ENCODE measurements around the gene TUT7. TPM values are rescaled to one million over a fixed set of nuclear protein-coding genes. Genes with fewer than 3 reads are reported as not detected.

The TUT7 gene
- total RNA-seq, 1 donor from 2014 or later, result 37.7 TPM

DNA sequence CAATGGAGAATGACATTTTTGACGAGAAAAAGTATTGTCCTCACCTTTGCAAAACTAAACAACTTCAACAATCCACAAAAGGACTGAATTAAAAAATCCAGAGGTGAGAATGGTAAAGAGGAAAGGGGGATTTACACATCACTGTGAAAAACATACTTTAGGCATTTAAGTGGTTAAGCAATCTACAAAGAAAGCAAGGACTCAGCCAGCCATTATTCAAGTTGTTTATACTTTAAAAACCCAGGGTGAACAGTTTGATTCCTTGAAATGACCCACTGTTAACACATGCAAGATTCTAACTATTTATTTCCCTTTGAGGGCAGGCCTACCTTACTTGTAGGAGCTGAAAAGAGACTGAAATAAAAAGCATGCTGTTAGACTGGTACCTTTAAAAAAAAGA, 29.3 kb downstream of the TUT7 start:
- DNase-seq (no peak), ATAC-seq (no peak)
- Histone ChIP-seq H3K4me3 (no peak overlapping the region), H3K9me3 (no peaks in the 10 kb centered on the region), H3K4me1 (no peaks in the 10 kb centered on the region), H3K36me3 (peaks cover 100% of the 10 kb centered on the region), H3K27me3 (ENCODE audit: low read depth) (no peaks in the 10 kb centered on the region), H3K27ac (no peak overlapping the region)
- TF ChIP-seq, protein P1, sequence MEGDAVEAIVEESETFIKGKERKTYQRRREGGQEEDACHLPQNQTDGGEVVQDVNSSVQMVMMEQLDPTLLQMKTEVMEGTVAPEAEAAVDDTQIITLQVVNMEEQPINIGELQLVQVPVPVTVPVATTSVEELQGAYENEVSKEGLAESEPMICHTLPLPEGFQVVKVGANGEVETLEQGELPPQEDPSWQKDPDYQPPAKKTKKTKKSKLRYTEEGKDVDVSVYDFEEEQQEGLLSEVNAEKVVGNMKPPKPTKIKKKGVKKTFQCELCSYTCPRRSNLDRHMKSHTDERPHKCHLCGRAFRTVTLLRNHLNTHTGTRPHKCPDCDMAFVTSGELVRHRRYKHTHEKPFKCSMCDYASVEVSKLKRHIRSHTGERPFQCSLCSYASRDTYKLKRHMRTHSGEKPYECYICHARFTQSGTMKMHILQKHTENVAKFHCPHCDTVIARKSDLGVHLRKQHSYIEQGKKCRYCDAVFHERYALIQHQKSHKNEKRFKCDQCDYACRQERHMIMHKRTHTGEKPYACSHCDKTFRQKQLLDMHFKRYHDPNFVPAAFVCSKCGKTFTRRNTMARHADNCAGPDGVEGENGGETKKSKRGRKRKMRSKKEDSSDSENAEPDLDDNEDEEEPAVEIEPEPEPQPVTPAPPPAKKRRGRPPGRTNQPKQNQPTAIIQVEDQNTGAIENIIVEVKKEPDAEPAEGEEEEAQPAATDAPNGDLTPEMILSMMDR (IDR thresholded peaks at IDR 0.05), result no peak
- intact Hi-C loops (cut with DNase I), result no loop called here

DNA sequence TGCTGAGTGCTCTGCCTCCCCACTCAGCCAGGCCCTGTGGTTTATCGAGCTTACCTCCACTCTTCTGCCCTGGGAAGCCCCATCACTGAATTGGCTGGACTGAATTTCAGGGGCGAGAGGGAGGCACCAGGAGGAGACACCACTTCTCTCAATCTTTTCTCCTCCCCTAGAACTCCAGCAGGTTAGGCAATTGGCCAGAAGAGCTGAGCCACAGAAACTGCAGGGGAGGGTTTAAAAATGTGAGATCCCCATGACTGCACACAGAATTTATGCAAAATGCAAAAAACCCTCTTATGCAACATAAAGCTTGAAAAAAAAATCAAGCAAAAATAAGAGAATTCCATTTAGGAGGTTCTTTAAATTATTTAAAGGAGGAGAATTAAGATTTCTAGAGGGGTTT, 29.9 kb downstream of the TUT7 start:
- peaks cover 100% of the 10 kb centered on the region for H3K36me3 ChIP-seq
- no peak for DNase-seq

DNA sequence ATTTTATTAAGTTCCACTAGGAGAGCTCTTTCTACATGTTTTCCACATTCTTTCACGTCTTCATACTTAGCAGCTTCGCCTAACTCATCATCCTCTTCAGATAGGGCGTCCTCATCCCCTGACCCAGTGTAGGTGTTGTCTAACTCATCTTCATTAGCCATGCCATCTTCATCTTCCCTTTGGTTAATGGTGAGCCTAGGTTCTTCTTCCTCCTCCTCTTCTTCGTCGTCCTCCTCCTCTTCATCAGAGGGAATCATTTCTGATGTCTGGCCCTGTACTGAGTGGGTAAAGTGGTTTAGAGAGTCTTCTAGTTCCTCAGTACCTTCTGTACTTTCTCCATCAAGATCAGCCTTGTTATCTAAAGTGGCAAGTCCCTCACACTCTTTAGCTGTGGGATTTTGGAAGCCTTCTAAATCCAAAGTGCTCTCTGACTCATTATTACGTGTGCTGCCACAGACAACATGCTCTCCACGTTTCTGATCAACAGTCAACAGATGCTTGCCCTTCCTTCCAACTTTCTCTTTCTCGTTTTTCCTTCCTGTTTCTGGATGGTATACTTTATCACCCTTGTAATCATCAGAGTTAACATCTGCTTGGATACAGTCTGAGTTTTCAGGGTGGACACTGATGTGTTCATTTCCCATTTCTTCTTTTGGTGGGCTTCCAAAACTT, 31.1 kb downstream of the TUT7 start:
- peaks cover 100% of the 10 kb centered on the region for H3K36me3 ChIP-seq
- intact Hi-C loops (cut with DNase I), result no loop called here
- TF ChIP-seq, protein P1 (IDR thresholded peaks at IDR 0.05), result no peak
- ATAC-seq (peak in 1 of 2 donors; percentile 49), DNase-seq (no peak)
- H3K4me1 ChIP-seq, result no peaks in the 10 kb centered on the region
- H3K9me3 ChIP-seq, result no peaks in the 10 kb centered on the region
- no peak overlapping the region for H3K4me3 ChIP-seq
- H3K27ac ChIP-seq, result no peak overlapping the region
- H3K27me3 ChIP-seq (ENCODE audit: low read depth), result no peaks in the 10 kb centered on the region

More for the DNA sequence above, 29.9 kb downstream of the TUT7 start:
- H3K27ac ChIP-seq, result no peak overlapping the region
- no peak overlapping the region for H3K4me3 ChIP-seq
- intact Hi-C loops (cut with DNase I), result no loop called here
- no peaks in the 10 kb centered on the region for H3K27me3 ChIP-seq (ENCODE audit: low read depth)
- TF ChIP-seq, protein P1 (IDR thresholded peaks at IDR 0.05), result no peak
- H3K4me1 ChIP-seq, result no peaks in the 10 kb centered on the region
- H3K9me3 ChIP-seq, result no peaks in the 10 kb centered on the region
- no peak for ATAC-seq

DNA sequence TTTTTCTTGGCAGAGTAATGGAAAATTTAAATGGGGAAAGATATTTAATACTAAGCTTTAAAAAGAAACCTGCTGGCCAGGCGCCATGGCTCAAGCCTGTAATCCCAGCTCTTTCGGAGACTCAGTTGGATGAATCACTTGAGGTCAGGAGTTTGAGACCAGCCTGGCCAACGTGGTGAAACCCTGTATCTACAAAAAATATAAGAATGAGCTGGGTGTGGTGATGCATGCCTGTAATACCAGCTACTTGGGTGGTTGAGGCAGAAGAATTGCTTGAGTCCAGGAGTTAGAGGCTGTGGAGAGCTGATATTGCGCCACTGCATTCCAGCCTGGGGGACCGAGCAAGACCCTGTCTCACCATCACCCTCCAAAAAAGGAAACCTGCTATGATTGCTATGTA, 32.8 kb downstream of the TUT7 start:
- intact Hi-C loops (cut with DNase I), result no loop called here
- Histone ChIP-seq H3K4me3 (no peak overlapping the region), H3K27me3 (ENCODE audit: low read depth) (no peaks in the 10 kb centered on the region), H3K9me3 (no peaks in the 10 kb centered on the region), H3K27ac (no peak overlapping the region), H3K4me1 (no peaks in the 10 kb centered on the region), H3K36me3 (peaks cover 100% of the 10 kb centered on the region)
- DNase-seq (no peak), ATAC-seq (no peak)
- TF ChIP-seq, protein P1 (IDR thresholded peaks at IDR 0.05), result no peak

DNA sequence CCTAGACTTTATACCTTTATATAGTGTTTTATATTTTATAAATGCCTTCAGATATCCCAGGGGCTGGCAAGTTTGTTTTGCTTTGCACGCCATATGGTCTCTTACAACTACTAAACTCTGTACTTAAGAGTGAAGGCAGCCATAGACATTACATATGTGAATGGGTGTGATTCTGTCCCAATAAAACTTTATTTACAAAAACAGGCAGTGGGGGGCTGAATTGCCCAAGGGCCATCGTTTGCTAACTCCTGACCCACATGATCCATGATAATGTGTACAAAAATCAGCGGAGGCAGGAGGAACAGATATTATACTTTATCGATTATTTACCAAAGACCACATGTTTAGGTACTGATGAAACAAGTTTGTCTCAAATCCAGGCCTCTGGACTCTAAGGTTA, 36.0 kb downstream of the TUT7 start:
- Histone ChIP-seq H3K4me3 (no peak overlapping the region), H3K27me3 (ENCODE audit: low read depth) (no peaks in the 10 kb centered on the region), H3K36me3 (peaks cover 100% of the 10 kb centered on the region), H3K4me1 (no peaks in the 10 kb centered on the region), H3K27ac (no peak overlapping the region), H3K9me3 (no peaks in the 10 kb centered on the region)
- DNase-seq (no peak), ATAC-seq (no peak)
- intact Hi-C loops (cut with DNase I), result no loop called here
- TF ChIP-seq, protein P1 (IDR thresholded peaks at IDR 0.05), result no peak

Data from lower lobe of right lung (tissue), 2 donors.